ENCODE measurements around the gene ZNF862. TPM values are rescaled to one million over a fixed set of nuclear protein-coding genes. Genes with fewer than 3 reads are reported as not detected.

ZNF862 gene
- total and polyA plus RNA-seq, 2 of the 8 experiments (the other 6 are each of a cell fraction or from before 2014, with no cell fraction given): 1.8 to 3.9 TPM

- H4K91ac ChIP-seq (replicated peaks; ENCODE audit: insufficient read length, low read length): no peak overlapping the region
- no peaks in the 10 kb centered on the region for H3K23me2 ChIP-seq (ENCODE audit: low read depth, low read length)
- no peak overlapping the region for H3K14ac ChIP-seq (ENCODE audit: insufficient read length)
- no peaks in the 10 kb centered on the region for H3K27me3 ChIP-seq (replicated peaks in 1 of 4; ENCODE audit: control insufficient read depth in 3 of 4, extremely low read depth in 1 of 4, insufficient read depth in 3 of 4, low read length in 3 of 4)
- no peaks in the 10 kb centered on the region for H3K9me3 ChIP-seq (ENCODE audit: insufficient read depth in 2 of 2, low read depth in 1 of 2, low read length in 1 of 2)
- no peak overlapping the region for H2BK5ac ChIP-seq (ENCODE audit: low read depth, low read length)
- H3K36me3 ChIP-seq (ENCODE audit: control insufficient read depth in 2 of 4, insufficient read depth in 4 of 4, low read length in 3 of 4): no peaks in the 10 kb centered on the region
- H3K4me1 ChIP-seq (replicated peaks in 1 of 4; ENCODE audit: control insufficient read depth in 3 of 4, insufficient read depth in 4 of 4, low read length in 3 of 4): peaks cover 0 to 20% (median 8%) of the 10 kb centered on the region in 4 experiments; a peak in 6 of 7 replicates
- DNase-seq (ENCODE audit: low read depth in 1 of 2, low spot score in 2 of 2) (no peak), FAIRE-seq (no peak)
- no peak overlapping the region for H3K9ac ChIP-seq (replicated peaks in 1 of 4; ENCODE audit: extremely low read depth in 1 of 4, low read depth in 3 of 4, low read length in 3 of 4)
- no peak overlapping the region for H2BK120ac ChIP-seq (replicated peaks; ENCODE audit: low read depth, low read length)
- POLR2A ChIA-PET (ENCODE audit: partially characterized antibody): interaction anchor here (1.8 kb wide), 1 partner anchor 9 kb away, joined by 4 read pairs; no protein-coding TSS in a partner anchor
- H4K20me1 ChIP-seq (replicated peaks in 1 of 2; ENCODE audit: control insufficient read depth in 1 of 2, insufficient read depth in 2 of 2, low read length in 2 of 2): peaks cover 0 to 1% of the 10 kb centered on the region in 2 experiments
- H3K23ac ChIP-seq (ENCODE audit: insufficient read length): no peak overlapping the region
- no peak overlapping the region for H2BK20ac ChIP-seq (ENCODE audit: low read length)
- no peak overlapping the region for H2BK15ac ChIP-seq (ENCODE audit: low read length)
- no peak overlapping the region for H3K56ac ChIP-seq (replicated peaks; ENCODE audit: insufficient read length, low read depth, low read length)
- no peak overlapping the region for H4K5ac ChIP-seq (ENCODE audit: insufficient read length, low read depth, low read length)
- H2AFZ ChIP-seq (ENCODE audit: low read length): no peak overlapping the region
- H4K8ac ChIP-seq (ENCODE audit: extremely low read depth, insufficient read depth, low read length): no peak overlapping the region
- H3K4ac ChIP-seq (replicated peaks; ENCODE audit: insufficient read length, low read depth, low read length): no peak overlapping the region
- WGBS, 2 experiments (ENCODE audit: extremely low coverage in 1 of 2, insufficient coverage in 1 of 2, insufficient read length in 1 of 2, insufficient replicate concordance in 2 of 2, low coverage in 1 of 2, low lambda C conversion rate in 2 of 2, missing lambda C conversion rate in 1 of 2): 95% methylated on average over 28 of the region's 28 CpGs; no CpG with 5 or more reads in 1 of the 2 experiments
- H3K27ac ChIP-seq (ENCODE audit: low read depth, low read length): no peak overlapping the region
- CTCF ChIA-PET (ENCODE audit: partially characterized antibody): interaction anchor here (0.5 to 10.3 kb wide), 9 partner anchors 8 to 73 kb away, joined by 3 to 209 read pairs (median 6); no protein-coding TSS in a partner anchor
- no peak overlapping the region for H3K4me3 ChIP-seq (ENCODE audit: extremely low read depth in 1 of 4, insufficient read depth in 2 of 4, low read depth in 3 of 4, low read length in 4 of 4)
- H2BK12ac ChIP-seq (ENCODE audit: low read depth, low read length): no peak overlapping the region
- no peaks in the 10 kb centered on the region for H3K79me2 ChIP-seq (ENCODE audit: control insufficient read depth in 1 of 2, insufficient read depth in 2 of 2, low read length in 2 of 2)
- no peaks in the 10 kb centered on the region; the same call in 1 of the 2 replicates for H3K79me1 ChIP-seq (ENCODE audit: low read depth, low read length)
- H3K4me2 ChIP-seq (ENCODE audit: insufficient read depth in 1 of 2, low read depth in 2 of 2, low read length in 2 of 2): no peak overlapping the region
- H3K18ac ChIP-seq (ENCODE audit: extremely low read depth, low read length): no peak overlapping the region; the same call in 1 of the 2 replicates
- no peak overlapping the region for H2AK5ac ChIP-seq (ENCODE audit: low read depth, low read length)
- TF ChIP-seq, protein P1, sequence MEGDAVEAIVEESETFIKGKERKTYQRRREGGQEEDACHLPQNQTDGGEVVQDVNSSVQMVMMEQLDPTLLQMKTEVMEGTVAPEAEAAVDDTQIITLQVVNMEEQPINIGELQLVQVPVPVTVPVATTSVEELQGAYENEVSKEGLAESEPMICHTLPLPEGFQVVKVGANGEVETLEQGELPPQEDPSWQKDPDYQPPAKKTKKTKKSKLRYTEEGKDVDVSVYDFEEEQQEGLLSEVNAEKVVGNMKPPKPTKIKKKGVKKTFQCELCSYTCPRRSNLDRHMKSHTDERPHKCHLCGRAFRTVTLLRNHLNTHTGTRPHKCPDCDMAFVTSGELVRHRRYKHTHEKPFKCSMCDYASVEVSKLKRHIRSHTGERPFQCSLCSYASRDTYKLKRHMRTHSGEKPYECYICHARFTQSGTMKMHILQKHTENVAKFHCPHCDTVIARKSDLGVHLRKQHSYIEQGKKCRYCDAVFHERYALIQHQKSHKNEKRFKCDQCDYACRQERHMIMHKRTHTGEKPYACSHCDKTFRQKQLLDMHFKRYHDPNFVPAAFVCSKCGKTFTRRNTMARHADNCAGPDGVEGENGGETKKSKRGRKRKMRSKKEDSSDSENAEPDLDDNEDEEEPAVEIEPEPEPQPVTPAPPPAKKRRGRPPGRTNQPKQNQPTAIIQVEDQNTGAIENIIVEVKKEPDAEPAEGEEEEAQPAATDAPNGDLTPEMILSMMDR (IDR thresholded peaks at IDR 0.05; ENCODE audit: control extremely low read depth in 1 of 3, insufficient read depth in 1 of 3, low read depth in 1 of 3, low read length in 3 of 3): no peak
- TF ChIP-seq SIRT6 (IDR thresholded peaks at IDR 0.05; ENCODE audit: low read length) (no peak), EGR1 (IDR thresholded peaks at IDR 0.05; ENCODE audit: borderline replicate concordance, low read depth, low read length) (no peak), SIX5 (IDR thresholded peaks at IDR 0.05; ENCODE audit: low read depth, low read length) (no peak), SP2 (IDR thresholded peaks at IDR 0.05; ENCODE audit: low read length) (no peak), CTBP2 (IDR thresholded peaks at IDR 0.05; ENCODE audit: borderline replicate concordance, insufficient read depth, insufficient read length, low read length) (no peak), KDM1A (IDR thresholded peaks at IDR 0.05; ENCODE audit: borderline replicate concordance, low read length) (no peak), CREB1 (IDR thresholded peaks at IDR 0.05) (no peak), KDM5A (IDR thresholded peaks at IDR 0.05; ENCODE audit: low read length) (no peak), JUND (IDR thresholded peaks at IDR 0.05; ENCODE audit: low read length) (no peak), SRF (IDR thresholded peaks at IDR 0.05; ENCODE audit: low read depth, low read length) (no peak)
These were observed 24.7 kb upstream of the ZNF862 start for GRCh38 chr7:149813254-149814035.
